Calu3 (cell line): Measurements from ENCODE around the gene GALNS. TPM values are rescaled to one million over a fixed set of nuclear protein-coding genes. Genes with fewer than 3 reads are reported as not detected.
A peak's percentile ranks its signal among the peaks of the same experiment; 100 is the strongest.

ENCODE experiments used
- BruUV-seq: library from RNA; stranded (reverse); fragments of 400-500 nt; replicated peaks from 2 replicates; lab custom pipeline; 2021; lab: Mats Ljungman, UMichigan
- CTCF ChIA-PET: fragments of 300-600 bp; sonication (Branson Sonifier 250); formaldehyde crosslinking; loops from one replicate; lab custom pipeline; 2022; ENCODE audit warnings: antibody characterized with exemption; lab: Charles Lee
- DNase-seq: peaks from one replicate; pipeline ENCODE4 v3.0.0; 2022
- H3K27ac Mint-ChIP-seq: one replicate; pipeline ENCODE4 v1.8.0; 2022; ENCODE audit warnings: mixed read lengths; ENCODE audit not compliant: unreplicated experiment
- H3K27me3 Mint-ChIP-seq: one replicate; pipeline ENCODE4 v1.8.0; 2022; ENCODE audit warnings: mixed read lengths; ENCODE audit not compliant: unreplicated experiment
- H3K36me3 Mint-ChIP-seq: one replicate; pipeline ENCODE4 v1.8.0; 2022; ENCODE audit warnings: mild to moderate bottlenecking, moderate library complexity, mixed read lengths; ENCODE audit not compliant: insufficient read depth, unreplicated experiment
- H3K4me1 Mint-ChIP-seq: one replicate; pipeline ENCODE4 v1.8.0; 2022; ENCODE audit warnings: mild to moderate bottlenecking, low read depth, mixed read lengths; ENCODE audit not compliant: unreplicated experiment
- H3K4me3 Mint-ChIP-seq: one replicate; pipeline ENCODE4 v1.8.0; 2022; ENCODE audit warnings: mild to moderate bottlenecking, low read depth, moderate library complexity, mixed read lengths; ENCODE audit not compliant: unreplicated experiment
- H3K9me3 Mint-ChIP-seq: one replicate; pipeline ENCODE4 v1.8.0; 2022; ENCODE audit warnings: low read depth, mixed read lengths; ENCODE audit not compliant: unreplicated experiment
- CTCF ChIP-seq: fragments of 200-600 bp; IDR thresholded peaks from one replicate; pipeline ENCODE4 v1.8.0; 2022; ENCODE audit warnings: antibody characterized with exemption; ENCODE audit not compliant: unreplicated experiment
- intact Hi-C: fragments of 100-400 bp; cut with micrococcal nuclease; formaldehyde crosslinking; loops from one replicate; pipeline ENCODE4 v1.10.0; 2022; ENCODE audit not compliant: unreplicated experiment
- total RNA-seq: library from RNA; stranded (reverse); gene quantifications from 2 replicates; pipeline ENCODE4 v1.2.3, GENCODE V29; 2022

GALNS gene
- total RNA-seq, 1 experiment from 2014 or later: 50.4 TPM

GRCh38 chr16:88870608-88871348 is 14.0 kb upstream of the GALNS start:
- no peaks in the 10 kb centered on the region for H3K4me1 Mint-ChIP-seq
- no peaks in the 10 kb centered on the region for H3K9me3 Mint-ChIP-seq
- intact Hi-C loops: no loop called here
- peak overlapping the region; percentile 35 for H3K4me3 Mint-ChIP-seq
- H3K36me3 Mint-ChIP-seq: no peaks in the 10 kb centered on the region
- BruUV-seq: no TSS peak
- TF ChIP-seq CTCF: no peak
- H3K27ac Mint-ChIP-seq: no peak overlapping the region
- DNase-seq: no peak
- CTCF ChIA-PET: no interaction called here
- peaks cover 99% of the 10 kb centered on the region for H3K27me3 Mint-ChIP-seq

GRCh38 chr16:88869673-88869980 is 12.9 kb upstream of the GALNS start:
- no peak overlapping the region for H3K4me3 Mint-ChIP-seq
- peaks cover 90% of the 10 kb centered on the region for H3K27me3 Mint-ChIP-seq
- no TSS peak for BruUV-seq
- H3K36me3 Mint-ChIP-seq: no peaks in the 10 kb centered on the region
- CTCF ChIA-PET: no interaction called here
- no peak overlapping the region for H3K27ac Mint-ChIP-seq
- no peaks in the 10 kb centered on the region for H3K9me3 Mint-ChIP-seq
- no peak for DNase-seq
- intact Hi-C loops: no loop called here
- no peaks in the 10 kb centered on the region for H3K4me1 Mint-ChIP-seq
- TF ChIP-seq CTCF: no peak

- H3K4me1 Mint-ChIP-seq: no peaks in the 10 kb centered on the region
- CTCF ChIA-PET: no interaction called here
- no peak for DNase-seq
- no peaks in the 10 kb centered on the region for H3K36me3 Mint-ChIP-seq
- H3K9me3 Mint-ChIP-seq: no peaks in the 10 kb centered on the region
- no peak overlapping the region for H3K4me3 Mint-ChIP-seq
- intact Hi-C loops: no loop called here
- no peak overlapping the region for H3K27ac Mint-ChIP-seq
- no TSS peak for BruUV-seq
- no peak for TF ChIP-seq CTCF
- H3K27me3 Mint-ChIP-seq: peaks cover 85% of the 10 kb centered on the region
Observed at GRCh38 chr16:88868974-88869672, 12.4 kb upstream of the GALNS start.

GRCh38 chr16:88867581-88868246 is 11.0 kb upstream of the GALNS start:
- TF ChIP-seq CTCF: no peak
- no TSS peak for BruUV-seq
- no peaks in the 10 kb centered on the region for H3K9me3 Mint-ChIP-seq
- no peaks in the 10 kb centered on the region for H3K4me1 Mint-ChIP-seq
- H3K36me3 Mint-ChIP-seq: peaks cover 5% of the 10 kb centered on the region
- CTCF ChIA-PET: interaction anchor here (0.5 kb wide), 1 partner anchor 405 kb away, joined by 3 read pairs; no protein-coding TSS in a partner anchor
- intact Hi-C loops: no loop called here
- H3K4me3 Mint-ChIP-seq: no peak overlapping the region
- DNase-seq: no peak
- peaks cover 72% of the 10 kb centered on the region for H3K27me3 Mint-ChIP-seq
- no peak overlapping the region for H3K27ac Mint-ChIP-seq
